A549 (cell line): ENCODE measurements around the gene TNC.

Experiments used
- EP300 ChIP-seq, 2 experiments: fragments of >200 bp; sonication (Bioruptor Twin); formaldehyde crosslinking; IDR thresholded peaks; 2 replicates in 1 of 2; 3 replicates in 1 of 2; pipeline ENCODE4 v1.6.1; 2016 to 2017
- JUNB ChIP-seq: fragments of >200 bp; sonication (Bioruptor Twin); formaldehyde crosslinking; IDR thresholded peaks from 2 replicates; pipeline ENCODE4 v1.6.1; 2016
- TF ChIP-seq, protein P1 (sequence below): fragments of 200-600 bp; sonication (generic); IDR thresholded peaks from 2 replicates; pipeline ENCODE4 v1.6.1; 2016; ENCODE audit warnings: antibody characterized with exemption, mild to moderate bottlenecking, moderate library complexity
- TF ChIP-seq, protein P2 (sequence below): fragments of >200 bp; sonication (Bioruptor Twin); formaldehyde crosslinking; IDR thresholded peaks from 3 replicates; pipeline ENCODE4 v1.5.1; 2016
- TF ChIP-seq, protein P3 (sequence below): fragments of >200 bp; sonication (Bioruptor Twin); formaldehyde crosslinking; IDR thresholded peaks from 3 replicates; pipeline ENCODE4 v1.6.1; 2016

DNA sequence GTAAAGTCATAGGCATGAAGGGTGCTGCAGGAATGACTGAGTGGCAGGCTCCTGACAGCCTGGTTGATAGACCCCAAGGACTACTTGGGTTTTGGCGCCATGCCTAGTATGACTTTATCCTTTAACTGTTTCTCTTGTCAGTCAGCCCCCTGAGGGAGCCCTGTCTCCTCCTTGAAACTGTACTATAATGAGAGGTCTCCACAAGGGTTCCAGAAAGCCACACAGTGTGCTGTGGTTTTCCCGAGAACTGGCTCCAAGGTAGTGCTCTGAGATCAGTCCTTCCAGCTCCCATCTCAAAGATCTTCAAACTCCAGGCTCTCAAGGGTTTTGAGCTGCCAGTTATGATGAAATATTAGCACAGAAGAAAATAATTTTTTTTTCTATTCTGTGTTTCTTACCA lies 26.7 kb upstream of the TNC start:
- TF ChIP-seq, protein P1, sequence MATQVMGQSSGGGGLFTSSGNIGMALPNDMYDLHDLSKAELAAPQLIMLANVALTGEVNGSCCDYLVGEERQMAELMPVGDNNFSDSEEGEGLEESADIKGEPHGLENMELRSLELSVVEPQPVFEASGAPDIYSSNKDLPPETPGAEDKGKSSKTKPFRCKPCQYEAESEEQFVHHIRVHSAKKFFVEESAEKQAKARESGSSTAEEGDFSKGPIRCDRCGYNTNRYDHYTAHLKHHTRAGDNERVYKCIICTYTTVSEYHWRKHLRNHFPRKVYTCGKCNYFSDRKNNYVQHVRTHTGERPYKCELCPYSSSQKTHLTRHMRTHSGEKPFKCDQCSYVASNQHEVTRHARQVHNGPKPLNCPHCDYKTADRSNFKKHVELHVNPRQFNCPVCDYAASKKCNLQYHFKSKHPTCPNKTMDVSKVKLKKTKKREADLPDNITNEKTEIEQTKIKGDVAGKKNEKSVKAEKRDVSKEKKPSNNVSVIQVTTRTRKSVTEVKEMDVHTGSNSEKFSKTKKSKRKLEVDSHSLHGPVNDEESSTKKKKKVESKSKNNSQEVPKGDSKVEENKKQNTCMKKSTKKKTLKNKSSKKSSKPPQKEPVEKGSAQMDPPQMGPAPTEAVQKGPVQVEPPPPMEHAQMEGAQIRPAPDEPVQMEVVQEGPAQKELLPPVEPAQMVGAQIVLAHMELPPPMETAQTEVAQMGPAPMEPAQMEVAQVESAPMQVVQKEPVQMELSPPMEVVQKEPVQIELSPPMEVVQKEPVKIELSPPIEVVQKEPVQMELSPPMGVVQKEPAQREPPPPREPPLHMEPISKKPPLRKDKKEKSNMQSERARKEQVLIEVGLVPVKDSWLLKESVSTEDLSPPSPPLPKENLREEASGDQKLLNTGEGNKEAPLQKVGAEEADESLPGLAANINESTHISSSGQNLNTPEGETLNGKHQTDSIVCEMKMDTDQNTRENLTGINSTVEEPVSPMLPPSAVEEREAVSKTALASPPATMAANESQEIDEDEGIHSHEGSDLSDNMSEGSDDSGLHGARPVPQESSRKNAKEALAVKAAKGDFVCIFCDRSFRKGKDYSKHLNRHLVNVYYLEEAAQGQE: no peak
- no peak for TF ChIP-seq JUNB
- TF ChIP-seq, protein P2, sequence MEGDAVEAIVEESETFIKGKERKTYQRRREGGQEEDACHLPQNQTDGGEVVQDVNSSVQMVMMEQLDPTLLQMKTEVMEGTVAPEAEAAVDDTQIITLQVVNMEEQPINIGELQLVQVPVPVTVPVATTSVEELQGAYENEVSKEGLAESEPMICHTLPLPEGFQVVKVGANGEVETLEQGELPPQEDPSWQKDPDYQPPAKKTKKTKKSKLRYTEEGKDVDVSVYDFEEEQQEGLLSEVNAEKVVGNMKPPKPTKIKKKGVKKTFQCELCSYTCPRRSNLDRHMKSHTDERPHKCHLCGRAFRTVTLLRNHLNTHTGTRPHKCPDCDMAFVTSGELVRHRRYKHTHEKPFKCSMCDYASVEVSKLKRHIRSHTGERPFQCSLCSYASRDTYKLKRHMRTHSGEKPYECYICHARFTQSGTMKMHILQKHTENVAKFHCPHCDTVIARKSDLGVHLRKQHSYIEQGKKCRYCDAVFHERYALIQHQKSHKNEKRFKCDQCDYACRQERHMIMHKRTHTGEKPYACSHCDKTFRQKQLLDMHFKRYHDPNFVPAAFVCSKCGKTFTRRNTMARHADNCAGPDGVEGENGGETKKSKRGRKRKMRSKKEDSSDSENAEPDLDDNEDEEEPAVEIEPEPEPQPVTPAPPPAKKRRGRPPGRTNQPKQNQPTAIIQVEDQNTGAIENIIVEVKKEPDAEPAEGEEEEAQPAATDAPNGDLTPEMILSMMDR: no peak
- TF ChIP-seq, protein P3, sequence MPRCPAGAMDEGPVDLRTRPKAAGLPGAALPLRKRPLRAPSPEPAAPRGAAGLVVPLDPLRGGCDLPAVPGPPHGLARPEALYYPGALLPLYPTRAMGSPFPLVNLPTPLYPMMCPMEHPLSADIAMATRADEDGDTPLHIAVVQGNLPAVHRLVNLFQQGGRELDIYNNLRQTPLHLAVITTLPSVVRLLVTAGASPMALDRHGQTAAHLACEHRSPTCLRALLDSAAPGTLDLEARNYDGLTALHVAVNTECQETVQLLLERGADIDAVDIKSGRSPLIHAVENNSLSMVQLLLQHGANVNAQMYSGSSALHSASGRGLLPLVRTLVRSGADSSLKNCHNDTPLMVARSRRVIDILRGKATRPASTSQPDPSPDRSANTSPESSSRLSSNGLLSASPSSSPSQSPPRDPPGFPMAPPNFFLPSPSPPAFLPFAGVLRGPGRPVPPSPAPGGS: no peak
- TF ChIP-seq EP300 (IDR thresholded peaks at IDR 0.05): no peak
